Measurements from ENCODE around the gene ERGIC3.

Gene ERGIC3

DNA sequence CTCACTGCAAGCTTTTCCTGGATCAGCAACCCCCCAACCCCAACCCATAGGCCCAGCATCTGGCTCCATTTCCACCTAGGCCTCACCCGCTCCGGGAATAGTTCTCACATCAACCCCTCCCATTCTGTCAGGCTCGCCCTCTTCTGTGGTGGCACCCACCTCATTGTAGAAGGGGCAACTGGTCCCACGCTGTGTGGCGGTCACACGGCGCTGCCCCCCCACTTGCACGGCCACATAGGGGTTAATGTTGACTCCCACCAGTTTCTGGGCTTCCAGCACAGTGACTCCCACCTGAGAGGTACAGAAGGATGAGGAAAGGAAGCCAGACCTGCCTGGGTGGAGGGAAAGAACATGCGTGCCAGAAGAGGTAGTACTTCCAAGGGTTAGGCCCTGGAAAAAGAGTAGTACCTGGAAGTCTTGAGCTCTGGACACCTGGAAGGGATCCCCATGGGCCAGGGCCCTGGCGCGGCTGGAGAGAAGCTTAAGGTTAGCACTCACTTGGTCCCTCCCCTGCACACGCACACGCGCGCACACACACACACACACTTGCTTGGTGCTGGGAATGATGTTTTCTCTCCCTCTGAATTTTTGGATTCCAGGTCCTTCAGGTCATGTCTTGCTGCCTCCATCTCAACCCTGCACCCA is 61.1 kb downstream of the ERGIC3 start:
- TF ChIP-seq, protein P1, sequence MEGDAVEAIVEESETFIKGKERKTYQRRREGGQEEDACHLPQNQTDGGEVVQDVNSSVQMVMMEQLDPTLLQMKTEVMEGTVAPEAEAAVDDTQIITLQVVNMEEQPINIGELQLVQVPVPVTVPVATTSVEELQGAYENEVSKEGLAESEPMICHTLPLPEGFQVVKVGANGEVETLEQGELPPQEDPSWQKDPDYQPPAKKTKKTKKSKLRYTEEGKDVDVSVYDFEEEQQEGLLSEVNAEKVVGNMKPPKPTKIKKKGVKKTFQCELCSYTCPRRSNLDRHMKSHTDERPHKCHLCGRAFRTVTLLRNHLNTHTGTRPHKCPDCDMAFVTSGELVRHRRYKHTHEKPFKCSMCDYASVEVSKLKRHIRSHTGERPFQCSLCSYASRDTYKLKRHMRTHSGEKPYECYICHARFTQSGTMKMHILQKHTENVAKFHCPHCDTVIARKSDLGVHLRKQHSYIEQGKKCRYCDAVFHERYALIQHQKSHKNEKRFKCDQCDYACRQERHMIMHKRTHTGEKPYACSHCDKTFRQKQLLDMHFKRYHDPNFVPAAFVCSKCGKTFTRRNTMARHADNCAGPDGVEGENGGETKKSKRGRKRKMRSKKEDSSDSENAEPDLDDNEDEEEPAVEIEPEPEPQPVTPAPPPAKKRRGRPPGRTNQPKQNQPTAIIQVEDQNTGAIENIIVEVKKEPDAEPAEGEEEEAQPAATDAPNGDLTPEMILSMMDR (IDR thresholded peaks at IDR 0.05; ENCODE audit: extremely low read depth, missing control alignments): no peak
- no peak for DNase-seq (ENCODE audit: low spot score)

DNA sequence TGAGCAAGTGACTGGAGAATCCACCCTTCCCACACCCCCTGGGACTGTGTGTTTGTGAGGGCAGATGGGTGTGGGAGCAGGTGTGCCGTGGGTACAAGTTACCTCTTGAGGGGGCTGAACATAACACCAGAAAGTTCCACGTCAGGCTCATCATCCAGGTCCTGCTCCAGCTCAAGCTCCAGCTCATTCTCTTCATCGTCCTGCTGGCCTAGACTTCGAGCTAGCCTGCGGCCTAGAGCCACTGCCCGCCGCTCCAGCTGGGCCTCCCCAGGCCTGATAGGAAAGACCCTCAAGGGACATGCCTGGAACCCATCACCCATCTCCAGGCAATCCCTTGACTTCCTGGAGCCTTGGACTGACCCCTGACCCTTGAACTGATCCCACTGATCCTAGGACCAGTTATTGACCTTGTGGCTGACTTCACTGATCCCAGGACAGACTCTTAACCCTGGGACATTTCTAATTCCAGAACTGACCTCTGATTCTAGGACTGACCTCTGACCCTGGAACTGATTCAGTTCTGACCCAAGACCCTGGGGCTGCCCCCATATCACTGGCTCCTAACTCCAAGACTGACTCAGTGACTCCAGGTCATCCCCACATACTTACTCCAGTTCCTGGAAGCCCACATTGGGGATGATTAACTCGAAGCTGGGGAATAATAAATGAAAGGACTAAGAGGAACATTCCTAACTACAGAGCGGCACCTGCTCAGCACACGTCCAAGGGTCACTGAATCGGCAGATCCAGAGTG is 62.0 kb downstream of the ERGIC3 start:
- TF ChIP-seq, protein P1 (IDR thresholded peaks at IDR 0.05; ENCODE audit: extremely low read depth, missing control alignments): no peak
- DNase-seq (ENCODE audit: low spot score): no peak

DNA sequence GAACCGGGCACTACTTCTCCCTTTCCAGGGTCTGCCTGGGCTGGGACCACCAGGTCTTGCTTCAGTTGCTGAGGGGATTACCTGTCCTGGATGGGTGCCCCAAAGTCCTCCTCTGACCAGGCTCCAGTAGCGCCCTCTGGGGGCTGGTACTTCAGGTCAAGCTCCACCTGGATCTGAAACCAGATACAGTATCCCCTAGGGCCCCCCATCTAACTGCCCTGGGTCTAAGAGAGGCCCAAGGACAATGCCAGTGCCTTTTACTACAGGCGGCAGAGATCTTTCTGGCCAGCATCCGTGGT is 62.5 kb downstream of the ERGIC3 start:
- TF ChIP-seq, protein P1 (IDR thresholded peaks at IDR 0.05; ENCODE audit: extremely low read depth, missing control alignments): peak; percentile 40
- DNase-seq (ENCODE audit: low spot score): no peak

DNA sequence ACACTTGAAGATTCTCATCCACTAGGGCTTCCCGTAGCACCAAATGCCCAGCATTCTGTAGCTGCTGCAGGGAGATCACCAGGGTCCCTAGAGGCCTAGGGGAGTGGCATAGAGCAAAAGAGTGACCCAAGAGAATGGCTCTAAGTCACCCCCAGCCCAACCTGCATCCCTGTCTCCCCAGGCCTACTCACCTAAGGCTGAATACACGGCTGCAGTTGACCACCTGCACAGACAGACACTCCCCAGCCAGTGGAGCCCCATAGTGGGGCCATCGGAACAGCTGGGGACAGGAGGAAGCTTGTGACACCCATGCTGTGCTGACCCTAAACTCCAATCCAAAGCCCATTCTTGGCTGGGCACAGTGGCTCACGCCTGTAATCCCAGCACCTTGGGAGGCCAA is 64.2 kb downstream of the ERGIC3 start:
- TF ChIP-seq, protein P1 (IDR thresholded peaks at IDR 0.05; ENCODE audit: extremely low read depth, missing control alignments): no peak
- DNase-seq (ENCODE audit: low spot score): no peak

Measured in GM20000 (cell line).